Panc1 (cell line): Measurements from ENCODE around the gene OSER1.

Source experiments
- CTCF ChIP-seq: fragments of 450-650 bp; IDR thresholded peaks from 2 replicates; pipeline ENCODE4 v1.5.1; 2017; ENCODE audit warnings: mild to moderate bottlenecking
- POLR2AphosphoS5 ChIP-seq: IDR thresholded peaks from 2 replicates; pipeline ENCODE4 v1.6.1; 2012; ENCODE audit warnings: mild to moderate bottlenecking, low read depth, low read length, moderate library complexity

- no peak for TF ChIP-seq CTCF
- no peak for TF ChIP-seq POLR2AphosphoS5
These were observed 2.4 kb downstream of the OSER1 start for GRCh38 chr20:44208165-44208564.
